ENCODE measurements around the gene CHM.

The CHM gene

GRCh38 chrX:86044216-86044615, 3.1 kb downstream of the CHM start:
- TF ChIP-seq CTCF (IDR thresholded peaks at IDR 0.05; ENCODE audit: low read depth, low read length, missing control alignments) = no peak
- in situ Hi-C loops (cut with HindIII; ENCODE audit: low sequenced_read_pairs) = no loop called here
- H3K4me3 ChIP-seq (ENCODE audit: low read depth, low read length) = no peak overlapping the region
- DNase-seq (ENCODE audit: low read depth) = no peak

- in situ Hi-C loops (cut with HindIII; ENCODE audit: low sequenced_read_pairs) = no loop called here
- TF ChIP-seq CTCF (IDR thresholded peaks at IDR 0.05; ENCODE audit: low read depth, low read length, missing control alignments) = no peak
- no peak overlapping the region for H3K4me3 ChIP-seq (ENCODE audit: low read depth, low read length)
- DNase-seq (ENCODE audit: low read depth) = no peak
These were observed 7.5 kb downstream of the CHM start for GRCh38 chrX:86039625-86040568.

- no peak for DNase-seq (ENCODE audit: low read depth)
- TF ChIP-seq CTCF (IDR thresholded peaks at IDR 0.05; ENCODE audit: low read depth, low read length, missing control alignments) = no peak
- in situ Hi-C loops (cut with HindIII; ENCODE audit: low sequenced_read_pairs) = no loop called here
- no peak overlapping the region for H3K4me3 ChIP-seq (ENCODE audit: low read depth, low read length)
These were observed 14.0 kb downstream of the CHM start for GRCh38 chrX:86033385-86033784.

- no peak for TF ChIP-seq CTCF (IDR thresholded peaks at IDR 0.05; ENCODE audit: low read depth, low read length, missing control alignments)
- H3K4me3 ChIP-seq (ENCODE audit: low read depth, low read length) = no peak overlapping the region
- no peak for DNase-seq (ENCODE audit: low read depth)
- in situ Hi-C loops (cut with HindIII; ENCODE audit: low sequenced_read_pairs) = no loop called here
These were observed 18.7 kb downstream of the CHM start for GRCh38 chrX:86028681-86029080.

GRCh38 chrX:86023811-86024210, 23.5 kb downstream of the CHM start:
- in situ Hi-C loops (cut with HindIII; ENCODE audit: low sequenced_read_pairs) = no loop called here
- TF ChIP-seq CTCF (IDR thresholded peaks at IDR 0.05; ENCODE audit: low read depth, low read length, missing control alignments) = no peak
- no peak overlapping the region for H3K4me3 ChIP-seq (ENCODE audit: low read depth, low read length)
- no peak for DNase-seq (ENCODE audit: low read depth)

- no peak for TF ChIP-seq CTCF (IDR thresholded peaks at IDR 0.05; ENCODE audit: low read depth, low read length, missing control alignments)
- DNase-seq (ENCODE audit: low read depth) = no peak
- H3K4me3 ChIP-seq (ENCODE audit: low read depth, low read length) = no peak overlapping the region
- in situ Hi-C loops (cut with HindIII; ENCODE audit: low sequenced_read_pairs) = no loop called here
These were observed 25.6 kb downstream of the CHM start for GRCh38 chrX:86021652-86022289.

All from astrocyte of the cerebellum (primary cell).